Osteocyte (in vitro differentiated cells): Measurements from ENCODE around the gene QRFP. TPM values are rescaled to one million over a fixed set of nuclear protein-coding genes. Genes with fewer than 3 reads are reported as not detected.

Experiments used
- DNase-seq: peaks from one replicate; pipeline ENCODE4 v3.0.0; 2021; ENCODE audit warnings: mixed read lengths; ENCODE audit not compliant: unreplicated experiment; ENCODE audit errors: extremely low spot score
- H3K27ac Mint-ChIP-seq: one replicate; pipeline ENCODE4 v1.8.0; 2021; ENCODE audit warnings: mild to moderate bottlenecking, mixed read lengths; ENCODE audit not compliant: unreplicated experiment
- H3K27me3 Mint-ChIP-seq: one replicate; pipeline ENCODE4 v1.8.0; 2021; ENCODE audit warnings: mixed read lengths; ENCODE audit not compliant: unreplicated experiment
- H3K36me3 Mint-ChIP-seq: one replicate; pipeline ENCODE4 v1.8.0; 2021; ENCODE audit warnings: mixed read lengths; ENCODE audit not compliant: unreplicated experiment
- H3K4me1 Mint-ChIP-seq: one replicate; pipeline ENCODE4 v1.8.0; 2021; ENCODE audit warnings: mixed read lengths; ENCODE audit not compliant: unreplicated experiment
- H3K4me3 Mint-ChIP-seq: one replicate; pipeline ENCODE4 v1.8.0; 2021; ENCODE audit warnings: mild to moderate bottlenecking, moderate library complexity, mixed read lengths; ENCODE audit not compliant: unreplicated experiment
- H3K9me3 Mint-ChIP-seq: one replicate; pipeline ENCODE4 v1.8.0; 2021; ENCODE audit warnings: mixed read lengths; ENCODE audit not compliant: unreplicated experiment
- total RNA-seq: library from RNA; stranded (reverse); gene quantifications from 2 replicates; pipeline ENCODE4 v1.2.1, GENCODE V29; 2021
- TF ChIP-seq, protein P1 (sequence below): fragments of 200-600 bp; sonication (generic); IDR thresholded peaks from 2 replicates; pipeline ENCODE4 v1.5.0; 2021; ENCODE audit warnings: antibody characterized with exemption, mild to moderate bottlenecking, moderate library complexity

The QRFP gene
- total RNA-seq, 1 donor from 2014 or later: not detected

DNA sequence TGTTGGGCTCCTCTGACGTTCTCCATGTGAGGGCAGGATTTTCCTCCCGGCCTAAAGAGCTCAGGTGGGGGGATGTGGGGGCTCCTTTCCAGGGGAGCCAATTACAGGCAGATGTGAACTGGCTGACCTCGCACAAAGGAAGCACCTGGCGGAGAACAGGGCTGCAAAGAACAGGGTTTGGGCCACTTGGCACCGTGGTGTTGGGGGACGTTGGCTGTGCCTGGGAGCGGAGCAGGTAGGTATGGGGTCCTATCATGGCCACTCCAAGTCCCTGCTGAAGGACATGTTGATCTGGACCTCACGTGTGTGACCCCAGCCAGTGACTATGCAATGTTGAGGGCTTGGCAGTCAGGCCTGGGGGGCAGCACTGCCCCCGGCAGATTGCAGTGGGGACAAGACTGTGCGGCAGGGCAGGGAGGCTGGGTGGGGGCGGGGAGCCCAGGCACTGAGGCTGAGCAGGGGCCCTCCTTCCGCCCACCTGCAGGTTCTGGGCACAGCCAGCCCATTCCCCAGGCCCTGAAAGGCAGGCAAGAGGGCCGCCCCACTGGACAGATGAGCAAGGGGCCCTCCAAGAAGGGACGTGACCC is 23.0 kb upstream of the QRFP start:
- TF ChIP-seq, protein P1, sequence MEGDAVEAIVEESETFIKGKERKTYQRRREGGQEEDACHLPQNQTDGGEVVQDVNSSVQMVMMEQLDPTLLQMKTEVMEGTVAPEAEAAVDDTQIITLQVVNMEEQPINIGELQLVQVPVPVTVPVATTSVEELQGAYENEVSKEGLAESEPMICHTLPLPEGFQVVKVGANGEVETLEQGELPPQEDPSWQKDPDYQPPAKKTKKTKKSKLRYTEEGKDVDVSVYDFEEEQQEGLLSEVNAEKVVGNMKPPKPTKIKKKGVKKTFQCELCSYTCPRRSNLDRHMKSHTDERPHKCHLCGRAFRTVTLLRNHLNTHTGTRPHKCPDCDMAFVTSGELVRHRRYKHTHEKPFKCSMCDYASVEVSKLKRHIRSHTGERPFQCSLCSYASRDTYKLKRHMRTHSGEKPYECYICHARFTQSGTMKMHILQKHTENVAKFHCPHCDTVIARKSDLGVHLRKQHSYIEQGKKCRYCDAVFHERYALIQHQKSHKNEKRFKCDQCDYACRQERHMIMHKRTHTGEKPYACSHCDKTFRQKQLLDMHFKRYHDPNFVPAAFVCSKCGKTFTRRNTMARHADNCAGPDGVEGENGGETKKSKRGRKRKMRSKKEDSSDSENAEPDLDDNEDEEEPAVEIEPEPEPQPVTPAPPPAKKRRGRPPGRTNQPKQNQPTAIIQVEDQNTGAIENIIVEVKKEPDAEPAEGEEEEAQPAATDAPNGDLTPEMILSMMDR: no peak
- Mint-ChIP-seq H3K9me3 (no peaks in the 10 kb centered on the region), H3K4me1 (peaks cover 7% of the 10 kb centered on the region), H3K27ac (no peak overlapping the region), H3K27me3 (peaks cover 18% of the 10 kb centered on the region), H3K4me3 (no peak overlapping the region), H3K36me3 (no peaks in the 10 kb centered on the region)
- DNase-seq: no peak

DNA sequence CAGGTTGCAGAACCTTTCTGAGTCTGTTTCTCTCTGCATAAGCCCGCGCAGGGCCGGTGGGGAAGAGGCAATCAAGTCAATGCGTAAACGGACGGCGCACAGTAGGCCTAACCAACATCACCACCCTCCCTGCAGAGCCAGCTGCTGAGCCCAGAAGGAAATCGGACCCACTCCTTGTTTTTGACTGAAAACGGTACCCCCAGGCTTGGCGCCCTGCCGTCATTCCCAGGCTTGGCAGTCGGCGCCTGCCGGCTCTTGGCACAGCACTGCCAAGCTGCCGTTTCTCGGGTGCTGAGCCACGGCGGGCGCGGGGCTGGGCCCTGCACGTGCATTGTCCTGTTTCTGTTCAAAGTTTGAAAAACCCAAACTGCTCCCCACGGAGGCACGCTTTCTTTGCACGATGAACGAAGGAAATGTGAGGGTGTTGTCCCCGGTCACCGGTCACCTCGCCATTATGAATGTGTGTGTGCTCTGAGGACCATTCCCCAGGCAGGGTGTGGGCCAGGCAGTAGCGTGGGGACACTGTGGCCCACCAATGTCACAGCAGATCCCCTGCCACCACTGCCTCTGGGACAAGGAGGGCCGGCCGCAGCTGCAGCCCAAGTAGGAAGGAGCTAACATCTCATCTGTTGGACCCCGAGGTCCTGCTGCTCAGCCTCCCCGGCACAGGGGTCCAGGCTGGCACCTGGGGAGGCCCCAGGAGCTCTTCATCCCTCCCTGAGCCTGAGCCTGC is 22.4 kb upstream of the QRFP start:
- Mint-ChIP-seq H3K27me3 (peaks cover 18% of the 10 kb centered on the region), H3K9me3 (no peaks in the 10 kb centered on the region), H3K4me1 (peaks cover 7% of the 10 kb centered on the region), H3K4me3 (no peak overlapping the region), H3K27ac (no peak overlapping the region), H3K36me3 (no peaks in the 10 kb centered on the region)
- TF ChIP-seq, protein P1: no peak
- no peak for DNase-seq

DNA sequence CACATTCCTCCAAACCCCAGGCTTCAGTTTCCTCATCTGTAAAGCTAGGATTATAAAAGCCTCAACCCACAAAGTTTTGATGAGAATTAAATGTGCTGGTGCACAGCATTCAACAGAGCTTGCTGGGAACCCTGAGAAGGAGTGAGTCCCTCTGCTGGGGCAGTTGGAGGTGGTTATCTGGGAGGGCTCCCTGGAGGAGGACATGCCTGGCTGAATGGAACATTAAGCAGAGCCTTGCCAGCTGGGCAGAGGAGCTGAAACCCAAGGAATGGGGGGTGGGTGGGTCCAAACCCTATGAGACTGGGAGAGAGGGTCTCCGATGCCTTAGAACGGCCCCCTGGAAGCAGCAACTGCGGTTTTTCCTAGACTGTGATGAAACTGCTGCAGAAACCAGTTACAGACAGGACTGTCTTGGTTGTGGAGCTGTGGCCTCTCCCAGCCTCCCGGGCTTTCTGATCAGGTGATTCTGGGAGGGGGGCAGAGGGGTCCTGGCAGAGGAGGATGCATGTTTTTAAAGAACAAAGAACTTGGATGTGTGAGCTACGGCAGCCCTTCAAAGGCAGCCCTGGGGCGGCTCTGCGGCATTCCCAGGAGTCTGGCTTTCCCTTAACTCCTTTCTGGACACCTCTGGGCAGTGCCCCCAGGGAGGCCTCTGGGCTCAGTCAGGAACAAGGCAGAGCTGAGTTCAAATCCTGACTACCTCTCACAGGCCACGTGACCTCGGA is 21.7 kb upstream of the QRFP start:
- H3K36me3 Mint-ChIP-seq: no peaks in the 10 kb centered on the region

DNA sequence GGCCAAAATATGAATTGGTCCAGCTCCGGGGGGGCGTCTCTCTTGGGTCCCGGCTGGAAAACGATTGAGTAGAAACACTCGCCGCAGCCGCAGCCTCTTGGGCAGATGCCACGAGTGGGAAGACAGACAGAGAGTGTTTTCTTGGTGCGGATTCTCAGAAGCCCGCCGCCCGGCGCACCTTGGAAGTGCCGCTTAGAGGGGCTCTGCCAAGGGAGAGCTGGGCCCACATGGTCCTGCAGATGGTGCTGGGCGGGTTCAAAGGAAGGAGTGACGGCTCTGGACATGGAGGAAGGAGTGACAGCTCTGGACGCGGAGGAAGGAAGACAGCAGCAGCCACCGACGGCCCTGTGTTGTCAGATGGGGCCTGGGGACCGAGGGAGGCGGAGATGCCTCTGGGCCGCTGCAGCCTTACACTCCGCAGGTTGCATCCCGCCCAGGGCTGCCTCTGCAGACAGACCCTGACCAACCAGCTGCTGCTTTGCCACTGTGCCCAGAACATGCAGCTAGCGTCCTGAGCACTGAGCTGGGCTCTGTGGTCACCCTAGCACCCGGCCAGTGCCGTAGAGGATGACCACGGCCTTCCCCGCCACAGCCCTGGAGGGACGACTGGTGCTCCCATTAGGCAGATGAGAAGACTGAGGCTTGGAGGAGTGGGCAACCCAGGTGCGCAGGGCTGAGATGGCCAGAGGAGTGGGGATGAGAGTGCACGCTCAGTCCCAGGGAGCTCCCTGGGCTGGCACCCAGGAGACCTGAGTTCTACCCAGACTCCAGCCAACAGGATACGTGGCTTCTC is 20.8 kb upstream of the QRFP start:
- no peaks in the 10 kb centered on the region for H3K4me1 Mint-ChIP-seq
- DNase-seq: no peak
- H3K4me3 Mint-ChIP-seq: no peak overlapping the region
- H3K27me3 Mint-ChIP-seq: peaks cover 10% of the 10 kb centered on the region
- H3K27ac Mint-ChIP-seq: no peak overlapping the region
- TF ChIP-seq, protein P1: no peak
- H3K9me3 Mint-ChIP-seq: no peaks in the 10 kb centered on the region
- no peaks in the 10 kb centered on the region for H3K36me3 Mint-ChIP-seq

More for the DNA sequence above, 21.7 kb upstream of the QRFP start:
- TF ChIP-seq, protein P1: no peak
- Mint-ChIP-seq H3K4me3 (no peak overlapping the region), H3K9me3 (no peaks in the 10 kb centered on the region), H3K27ac (no peak overlapping the region), H3K27me3 (peaks cover 18% of the 10 kb centered on the region), H3K4me1 (peaks cover 7% of the 10 kb centered on the region)
- DNase-seq: no peak
